H1 (cell line): Measurements from ENCODE around the gene EGR2. TPM values are rescaled to one million over a fixed set of nuclear protein-coding genes. Genes with fewer than 3 reads are reported as not detected.

Experiments
- EP300 ChIP-seq, 2 experiments: IDR thresholded peaks; 1 replicate in 1 of 2; 2 replicates in 1 of 2; pipeline ENCODE4 v1.6.1; 2011 to 2012; ENCODE audit warnings: low read depth in 2 of 2, low read length in 2 of 2, mild to moderate bottlenecking in 2 of 2, borderline replicate concordance in 1 of 2, inconsistent platforms in 1 of 2, moderate library complexity in 1 of 2
- GTF2F1 ChIP-seq: IDR thresholded peaks from 2 replicates; pipeline ENCODE4 v1.6.1; 2012; ENCODE audit warnings: low read depth, low read length, improper control_type of control experiment, borderline replicate concordance
- POLR2A ChIP-seq, 2 experiments: IDR thresholded peaks; 1 replicate in 1 of 2; 2 replicates in 1 of 2; pipeline ENCODE4 v1.6.1; 2011; ENCODE audit warnings: low read depth in 2 of 2, low read length in 2 of 2, mild to moderate bottlenecking in 2 of 2; ENCODE audit errors: control extremely low read depth in 1 of 2
- POLR2AphosphoS5 ChIP-seq: IDR thresholded peaks from 2 replicates; pipeline ENCODE4 v1.6.1; 2011; ENCODE audit warnings: low read depth, low read length
- TEAD4 ChIP-seq: IDR thresholded peaks from 2 replicates; pipeline ENCODE4 v1.6.1; 2012; ENCODE audit warnings: low read depth, low read length, inconsistent platforms, mixed read lengths
- polyA plus RNA-seq, 7 experiments: library from polyadenylated mRNA; depleted of rRNA in 3 of 7; stranded (reverse) in 5 of 7; unstranded in 2 of 7; fragments of >200 nt in 5 of 7; fragments of 200-250 nt in 2 of 7; gene quantifications; 1 replicate in 5 of 7; 2 replicates in 1 of 7; 4 replicates in 1 of 7; pipeline versions ENCODE4 v1.2.1 to v1.2.3, GENCODE V29; 2011 to 2013; ENCODE audit warnings: missing spikeins in 2 of 7, mixed read lengths in 2 of 7
- total RNA-seq: library from RNA; stranded (reverse); fragmentation: NEBNext Ultra II Directional; extraction: Animal tissue kit (Norgen Biotek cat#: 25700); gene quantifications from 2 replicates; pipeline ENCODE4 v1.2.1, GENCODE V29; 2021
- TF ChIP-seq, protein P1 (sequence below): IDR thresholded peaks from 2 replicates; pipeline ENCODE4 v1.6.1; 2012; ENCODE audit warnings: low read length, inconsistent platforms

EGR2 gene
- total and polyA plus RNA-seq, 2 of the 8 experiments (the other 6 are each of a cell fraction or from before 2014, with no cell fraction given), result 1.3 to 2.1 TPM

DNA sequence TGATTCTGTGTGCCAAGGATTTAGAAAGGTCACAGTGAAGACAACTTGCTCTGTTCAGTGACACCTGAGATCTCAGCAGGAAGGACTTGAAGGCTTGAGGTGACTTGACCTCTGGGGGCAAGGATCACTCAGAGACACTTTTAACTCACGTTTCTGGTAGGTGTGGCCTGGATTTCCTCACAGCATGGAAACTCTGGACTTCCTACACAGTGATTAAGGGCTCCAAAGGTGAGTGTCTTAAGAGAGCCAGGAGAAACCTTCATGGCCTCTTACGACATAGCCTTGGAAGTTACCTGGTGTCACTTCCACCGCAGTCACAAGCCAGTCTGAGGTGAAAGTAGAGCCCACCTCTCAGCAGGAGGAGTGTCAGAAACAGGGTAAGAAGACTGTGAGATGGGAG lies 49.8 kb downstream of the EGR2 start (continued):
- TF ChIP-seq, protein P1, sequence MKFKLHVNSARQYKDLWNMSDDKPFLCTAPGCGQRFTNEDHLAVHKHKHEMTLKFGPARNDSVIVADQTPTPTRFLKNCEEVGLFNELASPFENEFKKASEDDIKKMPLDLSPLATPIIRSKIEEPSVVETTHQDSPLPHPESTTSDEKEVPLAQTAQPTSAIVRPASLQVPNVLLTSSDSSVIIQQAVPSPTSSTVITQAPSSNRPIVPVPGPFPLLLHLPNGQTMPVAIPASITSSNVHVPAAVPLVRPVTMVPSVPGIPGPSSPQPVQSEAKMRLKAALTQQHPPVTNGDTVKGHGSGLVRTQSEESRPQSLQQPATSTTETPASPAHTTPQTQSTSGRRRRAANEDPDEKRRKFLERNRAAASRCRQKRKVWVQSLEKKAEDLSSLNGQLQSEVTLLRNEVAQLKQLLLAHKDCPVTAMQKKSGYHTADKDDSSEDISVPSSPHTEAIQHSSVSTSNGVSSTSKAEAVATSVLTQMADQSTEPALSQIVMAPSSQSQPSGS, result no peak
- TF ChIP-seq GTF2F1 (no peak), TEAD4 (no peak), POLR2AphosphoS5 (no peak), EP300 (IDR thresholded peaks at IDR 0.05; ENCODE audit: borderline replicate concordance in 1 of 2, low read depth in 2 of 2, low read length in 2 of 2) (no peak), POLR2A (IDR thresholded peaks at IDR 0.05; ENCODE audit: control extremely low read depth in 1 of 2, low read depth in 2 of 2, low read length in 2 of 2) (no peak)
- TF ChIP-seq, all 59 proteins: peak for 0
